Measurements from ENCODE around the gene GCLM. TPM values are rescaled to one million over a fixed set of nuclear protein-coding genes. Genes with fewer than 3 reads are reported as not detected.

Gene GCLM
- total RNA-seq, 1 experiment from 2014 or later: 34.4 TPM

DNA sequence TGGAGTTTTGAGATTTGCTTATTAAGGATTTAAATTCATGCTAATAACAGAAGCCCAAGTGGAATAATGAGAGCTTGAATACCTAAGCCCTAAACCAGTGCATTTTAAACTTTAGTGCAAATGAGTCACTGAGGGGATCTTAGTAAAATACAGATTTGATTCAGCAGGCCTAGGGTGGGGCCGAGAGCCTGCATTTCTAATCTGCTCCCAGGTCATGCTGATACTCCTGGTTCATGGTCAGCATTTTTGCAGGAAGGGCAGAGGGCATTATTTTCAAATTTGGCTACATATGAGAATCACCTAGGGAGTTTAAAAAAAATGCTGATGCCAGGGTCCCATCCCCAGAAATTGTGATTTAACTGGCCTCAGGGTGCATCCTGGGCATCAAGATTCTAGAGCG, 69.5 kb downstream of the GCLM start:
- no peak overlapping the region for H3K4me3 ChIP-seq (ENCODE audit: low read depth, low read length, poor library complexity, severe bottlenecking)
- ChIA-PET CTCF (no interaction called here), POLR2A (ENCODE audit: low non-redundant PET) (no interaction called here)
- no TSS peak for BruUV-seq (replicated peaks)
- no peaks in the 10 kb centered on the region for H3K9me3 ChIP-seq (ENCODE audit: low read depth, low read length, poor library complexity, severe bottlenecking)
- TF ChIP-seq EZH2 (IDR thresholded peaks at IDR 0.05; ENCODE audit: borderline replicate concordance, low read depth, low read length, poor library complexity, severe bottlenecking): no peak
- TF ChIP-seq, protein P1, sequence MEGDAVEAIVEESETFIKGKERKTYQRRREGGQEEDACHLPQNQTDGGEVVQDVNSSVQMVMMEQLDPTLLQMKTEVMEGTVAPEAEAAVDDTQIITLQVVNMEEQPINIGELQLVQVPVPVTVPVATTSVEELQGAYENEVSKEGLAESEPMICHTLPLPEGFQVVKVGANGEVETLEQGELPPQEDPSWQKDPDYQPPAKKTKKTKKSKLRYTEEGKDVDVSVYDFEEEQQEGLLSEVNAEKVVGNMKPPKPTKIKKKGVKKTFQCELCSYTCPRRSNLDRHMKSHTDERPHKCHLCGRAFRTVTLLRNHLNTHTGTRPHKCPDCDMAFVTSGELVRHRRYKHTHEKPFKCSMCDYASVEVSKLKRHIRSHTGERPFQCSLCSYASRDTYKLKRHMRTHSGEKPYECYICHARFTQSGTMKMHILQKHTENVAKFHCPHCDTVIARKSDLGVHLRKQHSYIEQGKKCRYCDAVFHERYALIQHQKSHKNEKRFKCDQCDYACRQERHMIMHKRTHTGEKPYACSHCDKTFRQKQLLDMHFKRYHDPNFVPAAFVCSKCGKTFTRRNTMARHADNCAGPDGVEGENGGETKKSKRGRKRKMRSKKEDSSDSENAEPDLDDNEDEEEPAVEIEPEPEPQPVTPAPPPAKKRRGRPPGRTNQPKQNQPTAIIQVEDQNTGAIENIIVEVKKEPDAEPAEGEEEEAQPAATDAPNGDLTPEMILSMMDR (conservative IDR thresholded peaks at IDR 0.05; ENCODE audit: low read depth, low read length): no peak
- H3K4me1 ChIP-seq (ENCODE audit: insufficient read depth, low read length, poor library complexity, severe bottlenecking): no peaks in the 10 kb centered on the region
- H3K36me3 ChIP-seq (ENCODE audit: insufficient read depth, low read length, poor library complexity, severe bottlenecking): no peaks in the 10 kb centered on the region
- H3K27me3 ChIP-seq (replicated peaks; ENCODE audit: insufficient read depth, low read depth, low read length, poor library complexity): no peaks in the 10 kb centered on the region
- H3K27ac ChIP-seq (ENCODE audit: low read depth, low read length, poor library complexity, severe bottlenecking): no peak overlapping the region
- no peak for DNase-seq (ENCODE audit: low spot score)
- intact Hi-C loops (cut with micrococcal nuclease; ENCODE audit: unreplicated experiment): no loop called here

DNA sequence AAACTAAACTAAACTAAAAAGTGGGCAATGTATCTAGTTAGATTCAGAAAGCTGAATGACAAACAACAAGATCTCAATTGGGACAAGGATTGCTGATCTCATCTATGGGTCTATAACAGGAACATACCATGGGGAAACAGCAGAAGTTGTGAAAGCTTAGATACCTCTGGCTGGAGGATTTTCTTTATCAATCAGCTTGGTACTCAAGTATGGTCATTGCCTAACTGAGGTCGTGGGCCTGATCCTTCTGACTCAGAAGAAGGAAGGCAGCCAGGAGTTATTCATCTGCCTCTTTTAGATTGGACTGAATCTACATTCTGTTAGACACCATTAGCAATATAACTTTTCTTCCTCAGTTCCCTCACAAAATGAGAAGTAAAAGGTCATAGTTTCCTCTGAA, 69.9 kb downstream of the GCLM start:
- H3K27ac ChIP-seq (ENCODE audit: low read depth, low read length, poor library complexity, severe bottlenecking): no peak overlapping the region
- no peak for TF ChIP-seq EZH2 (IDR thresholded peaks at IDR 0.05; ENCODE audit: borderline replicate concordance, low read depth, low read length, poor library complexity, severe bottlenecking)
- TF ChIP-seq, protein P1 (conservative IDR thresholded peaks at IDR 0.05; ENCODE audit: low read depth, low read length): no peak
- POLR2A ChIA-PET (ENCODE audit: low non-redundant PET): no interaction called here

DNA sequence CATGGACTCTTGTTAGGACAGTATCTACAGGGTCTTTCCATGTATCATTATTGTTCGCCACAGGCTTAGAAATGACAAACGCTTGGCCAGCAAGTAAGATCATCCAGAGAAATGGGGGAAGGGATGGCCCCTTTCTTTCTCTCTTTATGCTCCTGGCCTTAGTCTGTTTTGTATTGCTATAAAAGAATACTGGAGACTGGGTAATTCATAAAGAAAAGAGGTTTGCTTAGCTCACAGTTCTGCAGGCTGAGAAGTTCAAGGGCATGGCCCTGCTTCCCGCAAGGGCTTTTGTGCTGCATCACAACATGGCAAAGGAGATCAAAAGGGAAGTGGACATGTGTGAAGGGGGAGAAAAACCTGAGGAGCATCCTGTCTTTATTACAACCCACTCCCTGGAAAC, 71.3 kb downstream of the GCLM start:
- no peaks in the 10 kb centered on the region for H3K36me3 ChIP-seq (ENCODE audit: insufficient read depth, low read length, poor library complexity, severe bottlenecking)
- intact Hi-C loops (cut with micrococcal nuclease; ENCODE audit: unreplicated experiment): no loop called here
- no peak for TF ChIP-seq EZH2 (IDR thresholded peaks at IDR 0.05; ENCODE audit: borderline replicate concordance, low read depth, low read length, poor library complexity, severe bottlenecking)
- TF ChIP-seq, protein P1 (conservative IDR thresholded peaks at IDR 0.05; ENCODE audit: low read depth, low read length): no peak
- DNase-seq (ENCODE audit: low spot score): no peak
- no peak overlapping the region for H3K27ac ChIP-seq (ENCODE audit: low read depth, low read length, poor library complexity, severe bottlenecking)
- CTCF ChIA-PET: no interaction called here
- H3K9me3 ChIP-seq (ENCODE audit: low read depth, low read length, poor library complexity, severe bottlenecking): no peaks in the 10 kb centered on the region
- no TSS peak for BruUV-seq (replicated peaks)
- no peaks in the 10 kb centered on the region for H3K27me3 ChIP-seq (replicated peaks; ENCODE audit: insufficient read depth, low read depth, low read length, poor library complexity)
- POLR2A ChIA-PET (ENCODE audit: low non-redundant PET): no interaction called here
- H3K4me1 ChIP-seq (ENCODE audit: insufficient read depth, low read length, poor library complexity, severe bottlenecking): no peaks in the 10 kb centered on the region
- H3K4me3 ChIP-seq (ENCODE audit: low read depth, low read length, poor library complexity, severe bottlenecking): no peak overlapping the region

More for the DNA sequence above, 69.9 kb downstream of the GCLM start:
- Histone ChIP-seq H3K4me1 (ENCODE audit: insufficient read depth, low read length, poor library complexity, severe bottlenecking) (no peaks in the 10 kb centered on the region), H3K27me3 (replicated peaks; ENCODE audit: insufficient read depth, low read depth, low read length, poor library complexity) (no peaks in the 10 kb centered on the region), H3K9me3 (ENCODE audit: low read depth, low read length, poor library complexity, severe bottlenecking) (no peaks in the 10 kb centered on the region), H3K4me3 (ENCODE audit: low read depth, low read length, poor library complexity, severe bottlenecking) (no peak overlapping the region), H3K36me3 (ENCODE audit: insufficient read depth, low read length, poor library complexity, severe bottlenecking) (no peaks in the 10 kb centered on the region)
- BruUV-seq (replicated peaks): no TSS peak
- CTCF ChIA-PET: no interaction called here
- intact Hi-C loops (cut with micrococcal nuclease; ENCODE audit: unreplicated experiment): no loop called here
- DNase-seq (ENCODE audit: low spot score): no peak

Small RNA genes within 50 kb of the gene (microRNA-seq; reads per million reads assigned to microRNA genes)
- gene MIR760: 434 reads per million, percentile 75 among the genes with 10 or more reads in this experiment

Other genes starting within 250 kb of the GCLM start
- 0.90 and 2.4 TPM in 2 replicates for gene BCAR3, start 227.6 kb downstream of the GCLM start, total RNA-seq (2021)
- gene DNTTIP2, start 30.2 kb downstream of the GCLM start, total RNA-seq (2021): 78.4 and 102 TPM in 2 replicates
- 0.09 and 0.44 TPM in 2 replicates for gene ABCA4, start 211.7 kb upstream of the GCLM start, total RNA-seq (2021)